GM23338 (cell line): ENCODE data around the gene AGAP1. TPM values are rescaled to one million over a fixed set of nuclear protein-coding genes. Genes with fewer than 3 reads are reported as not detected.

Experiments used
- ATAC-seq: fragments of 200-7000 bp; cut with Tn5 transposase; 3 replicates; pipeline ENCODE4 v1.9.1; 2020
- DNase-seq: peaks from one replicate; pipeline ENCODE4 v3.0.0-alpha.2; 2015; ENCODE audit warnings: low spot score
- H2AFZ ChIP-seq: fragments of 200-600 bp; sonication (generic); 2 replicates; pipeline ENCODE4 v1.8.0; 2016; ENCODE audit warnings: antibody characterized with exemption, mild to moderate bottlenecking, moderate library complexity
- H3F3A ChIP-seq: fragments of 200-600 bp; sonication (generic); replicated peaks from 2 replicates; pipeline ENCODE4 v1.8.0; 2017; ENCODE audit warnings: antibody characterized with exemption, mixed run types, low read depth
- H3K27ac ChIP-seq: fragments of 200-600 bp; sonication (generic); 2 replicates; pipeline ENCODE4 v1.6.1; 2016; ENCODE audit warnings: low read depth
- H3K27me3 ChIP-seq: fragments of 200-600 bp; sonication (generic); 2 replicates; pipeline ENCODE4 v1.8.0; 2016; ENCODE audit warnings: mild to moderate bottlenecking, mixed run types, moderate library complexity; ENCODE audit not compliant: insufficient read depth
- H3K36me3 ChIP-seq: fragments of 200-600 bp; sonication (generic); 2 replicates; pipeline ENCODE4 v1.8.0; 2016; ENCODE audit warnings: mild to moderate bottlenecking; ENCODE audit not compliant: insufficient read depth
- H3K4me1 ChIP-seq: fragments of 200-600 bp; sonication (generic); 2 replicates; pipeline ENCODE4 v1.8.0; 2016; ENCODE audit warnings: mild to moderate bottlenecking, moderate library complexity; ENCODE audit not compliant: insufficient read depth
- H3K4me2 ChIP-seq: fragments of 200-600 bp; sonication (generic); 2 replicates; pipeline ENCODE4 v1.7.1; 2017; ENCODE audit warnings: mixed run types
- H3K4me3 ChIP-seq: fragments of 200-600 bp; sonication (generic); 2 replicates; pipeline ENCODE4 v1.6.1; 2016; ENCODE audit warnings: mixed run types
- H3K79me2 ChIP-seq: fragments of 200-600 bp; sonication (generic); replicated peaks from 2 replicates; pipeline ENCODE4 v1.8.0; 2017; ENCODE audit warnings: mild to moderate bottlenecking; ENCODE audit not compliant: insufficient read depth
- H3K9me2 ChIP-seq: fragments of 200-600 bp; sonication (generic); 2 replicates; pipeline ENCODE4 v1.8.0; 2017; ENCODE audit not compliant: insufficient read depth
- H4K20me1 ChIP-seq: fragments of 200-600 bp; sonication (generic); replicated peaks from 2 replicates; pipeline ENCODE4 v1.8.0; 2017; ENCODE audit warnings: mild to moderate bottlenecking; ENCODE audit not compliant: insufficient read depth
- H3K27ac Mint-ChIP-seq: 2 replicates; pipeline ENCODE4 v1.8.0; 2020; ENCODE audit warnings: inconsistent platforms, mild to moderate bottlenecking, moderate library complexity, mixed read lengths
- H3K27me3 Mint-ChIP-seq: 3 replicates; pipeline ENCODE4 v1.8.0; 2022; ENCODE audit warnings: low read depth, mild to moderate bottlenecking, moderate library complexity, mixed read lengths, inconsistent platforms; ENCODE audit not compliant: insufficient read depth, poor library complexity
- H3K36me3 Mint-ChIP-seq: 3 replicates; pipeline ENCODE4 v1.8.0; 2021; ENCODE audit warnings: low read depth, mild to moderate bottlenecking, inconsistent platforms, moderate library complexity, mixed read lengths
- H3K4me1 Mint-ChIP-seq: 3 replicates; pipeline ENCODE4 v1.8.0; 2020; ENCODE audit warnings: mild to moderate bottlenecking, inconsistent platforms, mixed read lengths
- H3K4me3 Mint-ChIP-seq: 3 replicates; pipeline ENCODE4 v1.8.0; 2021; ENCODE audit warnings: moderate library complexity, mild to moderate bottlenecking, inconsistent platforms, mixed read lengths
- H3K9me3 Mint-ChIP-seq: 3 replicates; pipeline ENCODE4 v1.8.0; 2020; ENCODE audit warnings: moderate library complexity, mild to moderate bottlenecking, inconsistent platforms, mixed read lengths
- CREB1 ChIP-seq: fragments of 250-450 bp; sonication (Bioruptor Pico); IDR thresholded peaks from 2 replicates; pipeline ENCODE4 v1.5.0; 2020; ENCODE audit warnings: low read depth, mild to moderate bottlenecking, moderate library complexity
- EZH2 ChIP-seq: fragments of 200-600 bp; sonication (generic); IDR thresholded peaks from one replicate; pipeline ENCODE4 v1.8.0; 2017; ENCODE audit warnings: antibody characterized with exemption, mild to moderate bottlenecking, low read depth; ENCODE audit not compliant: unreplicated experiment
- EZH2phosphoT487 ChIP-seq: fragments of 200-600 bp; sonication (generic); IDR thresholded peaks from one replicate; pipeline ENCODE4 v1.8.1; 2018; ENCODE audit warnings: antibody characterized with exemption; ENCODE audit not compliant: unreplicated experiment
- NANOG ChIP-seq: IDR thresholded peaks from 2 replicates; pipeline ENCODE4 v1.6.1; 2016; ENCODE audit warnings: antibody characterized with exemption, borderline replicate concordance
- POLR2AphosphoS5 ChIP-seq: IDR thresholded peaks from 2 replicates; pipeline ENCODE4 v1.6.1; 2016; ENCODE audit warnings: antibody characterized with exemption, low read depth
- STAT1 ChIP-seq: IDR thresholded peaks from one replicate; pipeline ENCODE4 v1.6.1; 2016; ENCODE audit warnings: antibody characterized with exemption; ENCODE audit not compliant: unreplicated experiment
- ZNF114 ChIP-seq: fragments of 250-450 bp; sonication (Bioruptor Pico); IDR thresholded peaks from 2 replicates; pipeline ENCODE4 v1.5.0; 2020; ENCODE audit warnings: mild to moderate bottlenecking, moderate library complexity
- polyA plus RNA-seq: library from polyadenylated mRNA; unstranded; fragments of >200 nt; fragmentation: Nextera tagmentation; extraction: Ambion mirVana; gene quantifications from 2 replicates; pipeline ENCODE4 v1.2.1, GENCODE V29; 2016
- total RNA-seq: library from RNA; depleted of rRNA; stranded (reverse); fragments of >200 nt; shearing (Covaris generic); gene quantifications from 2 replicates; pipeline ENCODE4 v1.2.3, GENCODE V29; 2014
- TF ChIP-seq, protein P1 (sequence below): IDR thresholded peaks from one replicate; pipeline ENCODE4 v1.6.1; 2018; ENCODE audit warnings: antibody characterized with exemption; ENCODE audit not compliant: unreplicated experiment
- TF ChIP-seq, protein P2 (sequence below), 2 experiments: fragments of 200-600 bp in 1 of 2; sonication (generic) in 1 of 2; conservative IDR thresholded peaks; 2 replicates each; pipeline versions ENCODE4 v1.5.1 to v1.6.1; 2016 to 2017; ENCODE audit warnings: antibody characterized with exemption in 2 of 2, low read depth in 2 of 2, mild to moderate bottlenecking in 2 of 2, moderate library complexity in 1 of 2
- TF ChIP-seq, protein P3 (sequence below): fragments of 250-450 bp; sonication (Bioruptor Pico); IDR thresholded peaks from 2 replicates; pipeline ENCODE4 v1.5.0; 2020; ENCODE audit warnings: mild to moderate bottlenecking, moderate library complexity
- TF ChIP-seq, protein P4 (sequence below): IDR thresholded peaks from 2 replicates; pipeline ENCODE4 v1.6.1; 2016; ENCODE audit warnings: antibody characterized with exemption

Gene AGAP1
- total and polyA plus RNA-seq, 2 experiments from 2014 or later: 13.3 to 27.9 TPM

DNA sequence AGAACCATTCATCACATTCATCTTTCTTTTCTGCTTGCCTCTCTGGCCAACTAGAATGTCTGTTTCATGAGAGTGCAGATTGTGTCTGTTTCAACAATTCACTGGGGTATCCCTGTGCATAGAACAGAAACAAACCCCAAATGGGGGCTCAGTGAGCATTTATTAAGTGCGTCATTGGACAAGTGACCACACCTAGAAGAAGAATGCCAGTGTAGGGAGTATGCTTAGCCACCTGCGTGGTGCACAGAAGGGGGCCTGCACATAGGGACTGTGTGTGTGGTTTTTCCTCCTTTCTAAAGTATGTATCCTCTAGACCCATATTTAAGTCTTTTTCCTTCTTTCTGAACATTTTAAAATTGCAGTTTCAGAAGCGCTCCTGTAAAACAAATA lies 255.9 kb downstream of the AGAP1 start:
- Mint-ChIP-seq H3K36me3 (peaks cover 22% of the 10 kb centered on the region), H3K27me3 (peaks cover 13% of the 10 kb centered on the region), H3K9me3 (no peaks in the 10 kb centered on the region), H3K4me1 (peaks cover 34% of the 10 kb centered on the region), H3K4me3 (no peak overlapping the region), H3K27ac (no peak overlapping the region)
- Histone ChIP-seq H3K4me1 (peaks cover 28% of the 10 kb centered on the region), H3K27me3 (no peaks in the 10 kb centered on the region), H2AFZ (no peak overlapping the region), H3K9me2 (no peaks in the 10 kb centered on the region), H3K27ac (no peak overlapping the region), H3K79me2 (no peaks in the 10 kb centered on the region), H3K4me3 (no peak overlapping the region), H4K20me1 (peaks cover 9% of the 10 kb centered on the region; the same call in 1 of the 2 replicates), H3K36me3 (no peaks in the 10 kb centered on the region), H3K4me2 (no peak overlapping the region), H3F3A (no peaks in the 10 kb centered on the region; the same call in 1 of the 2 replicates)
- DNase-seq: no peak
- no peak for ATAC-seq
- TF ChIP-seq CREB1 (CRISPR knock-in tag): no peak
- TF ChIP-seq, protein P1, sequence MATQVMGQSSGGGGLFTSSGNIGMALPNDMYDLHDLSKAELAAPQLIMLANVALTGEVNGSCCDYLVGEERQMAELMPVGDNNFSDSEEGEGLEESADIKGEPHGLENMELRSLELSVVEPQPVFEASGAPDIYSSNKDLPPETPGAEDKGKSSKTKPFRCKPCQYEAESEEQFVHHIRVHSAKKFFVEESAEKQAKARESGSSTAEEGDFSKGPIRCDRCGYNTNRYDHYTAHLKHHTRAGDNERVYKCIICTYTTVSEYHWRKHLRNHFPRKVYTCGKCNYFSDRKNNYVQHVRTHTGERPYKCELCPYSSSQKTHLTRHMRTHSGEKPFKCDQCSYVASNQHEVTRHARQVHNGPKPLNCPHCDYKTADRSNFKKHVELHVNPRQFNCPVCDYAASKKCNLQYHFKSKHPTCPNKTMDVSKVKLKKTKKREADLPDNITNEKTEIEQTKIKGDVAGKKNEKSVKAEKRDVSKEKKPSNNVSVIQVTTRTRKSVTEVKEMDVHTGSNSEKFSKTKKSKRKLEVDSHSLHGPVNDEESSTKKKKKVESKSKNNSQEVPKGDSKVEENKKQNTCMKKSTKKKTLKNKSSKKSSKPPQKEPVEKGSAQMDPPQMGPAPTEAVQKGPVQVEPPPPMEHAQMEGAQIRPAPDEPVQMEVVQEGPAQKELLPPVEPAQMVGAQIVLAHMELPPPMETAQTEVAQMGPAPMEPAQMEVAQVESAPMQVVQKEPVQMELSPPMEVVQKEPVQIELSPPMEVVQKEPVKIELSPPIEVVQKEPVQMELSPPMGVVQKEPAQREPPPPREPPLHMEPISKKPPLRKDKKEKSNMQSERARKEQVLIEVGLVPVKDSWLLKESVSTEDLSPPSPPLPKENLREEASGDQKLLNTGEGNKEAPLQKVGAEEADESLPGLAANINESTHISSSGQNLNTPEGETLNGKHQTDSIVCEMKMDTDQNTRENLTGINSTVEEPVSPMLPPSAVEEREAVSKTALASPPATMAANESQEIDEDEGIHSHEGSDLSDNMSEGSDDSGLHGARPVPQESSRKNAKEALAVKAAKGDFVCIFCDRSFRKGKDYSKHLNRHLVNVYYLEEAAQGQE: no peak
- TF ChIP-seq POLR2AphosphoS5: no peak
- TF ChIP-seq, protein P2, sequence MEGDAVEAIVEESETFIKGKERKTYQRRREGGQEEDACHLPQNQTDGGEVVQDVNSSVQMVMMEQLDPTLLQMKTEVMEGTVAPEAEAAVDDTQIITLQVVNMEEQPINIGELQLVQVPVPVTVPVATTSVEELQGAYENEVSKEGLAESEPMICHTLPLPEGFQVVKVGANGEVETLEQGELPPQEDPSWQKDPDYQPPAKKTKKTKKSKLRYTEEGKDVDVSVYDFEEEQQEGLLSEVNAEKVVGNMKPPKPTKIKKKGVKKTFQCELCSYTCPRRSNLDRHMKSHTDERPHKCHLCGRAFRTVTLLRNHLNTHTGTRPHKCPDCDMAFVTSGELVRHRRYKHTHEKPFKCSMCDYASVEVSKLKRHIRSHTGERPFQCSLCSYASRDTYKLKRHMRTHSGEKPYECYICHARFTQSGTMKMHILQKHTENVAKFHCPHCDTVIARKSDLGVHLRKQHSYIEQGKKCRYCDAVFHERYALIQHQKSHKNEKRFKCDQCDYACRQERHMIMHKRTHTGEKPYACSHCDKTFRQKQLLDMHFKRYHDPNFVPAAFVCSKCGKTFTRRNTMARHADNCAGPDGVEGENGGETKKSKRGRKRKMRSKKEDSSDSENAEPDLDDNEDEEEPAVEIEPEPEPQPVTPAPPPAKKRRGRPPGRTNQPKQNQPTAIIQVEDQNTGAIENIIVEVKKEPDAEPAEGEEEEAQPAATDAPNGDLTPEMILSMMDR (conservative IDR thresholded peaks at IDR 0.05; ENCODE audit: low read depth in 2 of 2): no peak
- no peak for TF ChIP-seq EZH2
- TF ChIP-seq, protein P3, sequence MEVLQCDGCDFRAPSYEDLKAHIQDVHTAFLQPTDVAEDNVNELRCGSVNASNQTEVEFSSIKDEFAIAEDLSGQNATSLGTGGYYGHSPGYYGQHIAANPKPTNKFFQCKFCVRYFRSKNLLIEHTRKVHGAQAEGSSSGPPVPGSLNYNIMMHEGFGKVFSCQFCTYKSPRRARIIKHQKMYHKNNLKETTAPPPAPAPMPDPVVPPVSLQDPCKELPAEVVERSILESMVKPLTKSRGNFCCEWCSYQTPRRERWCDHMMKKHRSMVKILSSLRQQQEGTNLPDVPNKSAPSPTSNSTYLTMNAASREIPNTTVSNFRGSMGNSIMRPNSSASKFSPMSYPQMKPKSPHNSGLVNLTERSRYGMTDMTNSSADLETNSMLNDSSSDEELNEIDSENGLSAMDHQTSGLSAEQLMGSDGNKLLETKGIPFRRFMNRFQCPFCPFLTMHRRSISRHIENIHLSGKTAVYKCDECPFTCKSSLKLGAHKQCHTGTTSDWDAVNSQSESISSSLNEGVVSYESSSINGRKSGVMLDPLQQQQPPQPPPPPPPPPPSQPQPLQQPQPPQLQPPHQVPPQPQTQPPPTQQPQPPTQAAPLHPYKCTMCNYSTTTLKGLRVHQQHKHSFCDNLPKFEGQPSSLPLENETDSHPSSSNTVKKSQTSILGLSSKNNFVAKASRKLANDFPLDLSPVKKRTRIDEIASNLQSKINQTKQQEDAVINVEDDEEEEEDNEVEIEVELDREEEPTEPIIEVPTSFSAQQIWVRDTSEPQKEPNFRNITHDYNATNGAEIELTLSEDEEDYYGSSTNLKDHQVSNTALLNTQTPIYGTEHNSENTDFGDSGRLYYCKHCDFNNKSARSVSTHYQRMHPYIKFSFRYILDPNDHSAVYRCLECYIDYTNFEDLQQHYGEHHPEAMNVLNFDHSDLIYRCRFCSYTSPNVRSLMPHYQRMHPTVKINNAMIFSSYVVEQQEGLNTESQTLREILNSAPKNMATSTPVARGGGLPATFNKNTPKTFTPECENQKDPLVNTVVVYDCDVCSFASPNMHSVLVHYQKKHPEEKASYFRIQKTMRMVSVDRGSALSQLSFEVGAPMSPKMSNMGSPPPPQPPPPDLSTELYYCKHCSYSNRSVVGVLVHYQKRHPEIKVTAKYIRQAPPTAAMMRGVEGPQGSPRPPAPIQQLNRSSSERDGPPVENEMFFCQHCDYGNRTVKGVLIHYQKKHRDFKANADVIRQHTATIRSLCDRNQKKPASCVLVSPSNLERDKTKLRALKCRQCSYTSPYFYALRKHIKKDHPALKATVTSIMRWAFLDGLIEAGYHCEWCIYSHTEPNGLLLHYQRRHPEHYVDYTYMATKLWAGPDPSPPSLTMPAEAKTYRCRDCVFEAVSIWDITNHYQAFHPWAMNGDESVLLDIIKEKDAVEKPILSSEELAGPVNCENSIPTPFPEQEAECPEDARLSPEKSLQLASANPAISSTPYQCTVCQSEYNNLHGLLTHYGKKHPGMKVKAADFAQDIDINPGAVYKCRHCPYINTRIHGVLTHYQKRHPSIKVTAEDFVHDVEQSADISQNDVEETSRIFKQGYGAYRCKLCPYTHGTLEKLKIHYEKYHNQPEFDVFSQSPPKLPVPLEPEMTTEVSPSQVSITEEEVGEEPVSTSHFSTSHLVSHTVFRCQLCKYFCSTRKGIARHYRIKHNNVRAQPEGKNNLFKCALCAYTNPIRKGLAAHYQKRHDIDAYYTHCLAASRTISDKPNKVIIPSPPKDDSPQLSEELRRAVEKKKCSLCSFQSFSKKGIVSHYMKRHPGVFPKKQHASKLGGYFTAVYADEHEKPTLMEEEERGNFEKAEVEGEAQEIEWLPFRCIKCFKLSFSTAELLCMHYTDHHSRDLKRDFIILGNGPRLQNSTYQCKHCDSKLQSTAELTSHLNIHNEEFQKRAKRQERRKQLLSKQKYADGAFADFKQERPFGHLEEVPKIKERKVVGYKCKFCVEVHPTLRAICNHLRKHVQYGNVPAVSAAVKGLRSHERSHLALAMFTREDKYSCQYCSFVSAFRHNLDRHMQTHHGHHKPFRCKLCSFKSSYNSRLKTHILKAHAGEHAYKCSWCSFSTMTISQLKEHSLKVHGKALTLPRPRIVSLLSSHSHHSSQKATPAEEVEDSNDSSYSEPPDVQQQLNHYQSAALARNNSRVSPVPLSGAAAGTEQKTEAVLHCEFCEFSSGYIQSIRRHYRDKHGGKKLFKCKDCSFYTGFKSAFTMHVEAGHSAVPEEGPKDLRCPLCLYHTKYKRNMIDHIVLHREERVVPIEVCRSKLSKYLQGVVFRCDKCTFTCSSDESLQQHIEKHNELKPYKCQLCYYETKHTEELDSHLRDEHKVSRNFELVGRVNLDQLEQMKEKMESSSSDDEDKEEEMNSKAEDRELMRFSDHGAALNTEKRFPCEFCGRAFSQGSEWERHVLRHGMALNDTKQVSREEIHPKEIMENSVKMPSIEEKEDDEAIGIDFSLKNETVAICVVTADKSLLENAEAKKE (CRISPR knock-in tag): no peak
- TF ChIP-seq, protein P4, sequence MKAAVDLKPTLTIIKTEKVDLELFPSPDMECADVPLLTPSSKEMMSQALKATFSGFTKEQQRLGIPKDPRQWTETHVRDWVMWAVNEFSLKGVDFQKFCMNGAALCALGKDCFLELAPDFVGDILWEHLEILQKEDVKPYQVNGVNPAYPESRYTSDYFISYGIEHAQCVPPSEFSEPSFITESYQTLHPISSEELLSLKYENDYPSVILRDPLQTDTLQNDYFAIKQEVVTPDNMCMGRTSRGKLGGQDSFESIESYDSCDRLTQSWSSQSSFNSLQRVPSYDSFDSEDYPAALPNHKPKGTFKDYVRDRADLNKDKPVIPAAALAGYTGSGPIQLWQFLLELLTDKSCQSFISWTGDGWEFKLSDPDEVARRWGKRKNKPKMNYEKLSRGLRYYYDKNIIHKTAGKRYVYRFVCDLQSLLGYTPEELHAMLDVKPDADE: no peak
- TF ChIP-seq NANOG: no peak
- no peak for TF ChIP-seq STAT1
- TF ChIP-seq EZH2phosphoT487: no peak
- no peak for TF ChIP-seq ZNF114 (CRISPR knock-in tag)
